GM23338 (cell line): Measurements from ENCODE around the gene ASB3.

Experiments
- CREB1 ChIP-seq: fragments of 250-450 bp; sonication (Bioruptor Pico); IDR thresholded peaks from 2 replicates; pipeline ENCODE4 v1.5.0; 2020; ENCODE audit warnings: low read depth, mild to moderate bottlenecking, moderate library complexity
- CTCF ChIP-seq, 2 experiments: fragments of 200-600 bp in 1 of 2; sonication (generic) in 1 of 2; conservative IDR thresholded peaks; 2 replicates each; pipeline versions ENCODE4 v1.5.1 to v1.6.1; 2016 to 2017; ENCODE audit warnings: antibody characterized with exemption in 2 of 2, low read depth in 2 of 2, mild to moderate bottlenecking in 2 of 2, moderate library complexity in 1 of 2
- EZH2 ChIP-seq: fragments of 200-600 bp; sonication (generic); IDR thresholded peaks from one replicate; pipeline ENCODE4 v1.8.0; 2017; ENCODE audit warnings: antibody characterized with exemption, mild to moderate bottlenecking, low read depth; ENCODE audit not compliant: unreplicated experiment
- EZH2phosphoT487 ChIP-seq: fragments of 200-600 bp; sonication (generic); IDR thresholded peaks from one replicate; pipeline ENCODE4 v1.8.1; 2018; ENCODE audit warnings: antibody characterized with exemption; ENCODE audit not compliant: unreplicated experiment
- JUNB ChIP-seq: IDR thresholded peaks from one replicate; pipeline ENCODE4 v1.6.1; 2016; ENCODE audit warnings: antibody characterized with exemption; ENCODE audit not compliant: unreplicated experiment
- POLR2AphosphoS5 ChIP-seq: IDR thresholded peaks from 2 replicates; pipeline ENCODE4 v1.6.1; 2016; ENCODE audit warnings: antibody characterized with exemption, low read depth
- STAT1 ChIP-seq: IDR thresholded peaks from one replicate; pipeline ENCODE4 v1.6.1; 2016; ENCODE audit warnings: antibody characterized with exemption; ENCODE audit not compliant: unreplicated experiment
- TF ChIP-seq, protein P1 (sequence below): IDR thresholded peaks from one replicate; pipeline ENCODE4 v1.6.1; 2018; ENCODE audit warnings: antibody characterized with exemption; ENCODE audit not compliant: unreplicated experiment

GRCh38 chr2:53820711-53821110 is 34.0 kb upstream of the ASB3 start:
- TF ChIP-seq CTCF (conservative IDR thresholded peaks at IDR 0.05; ENCODE audit: low read depth in 2 of 2) (no peak), EZH2 (no peak), CREB1 (CRISPR knock-in tag) (no peak), POLR2AphosphoS5 (no peak), JUNB (no peak), EZH2phosphoT487 (no peak), STAT1 (no peak)
- TF ChIP-seq, protein P1, sequence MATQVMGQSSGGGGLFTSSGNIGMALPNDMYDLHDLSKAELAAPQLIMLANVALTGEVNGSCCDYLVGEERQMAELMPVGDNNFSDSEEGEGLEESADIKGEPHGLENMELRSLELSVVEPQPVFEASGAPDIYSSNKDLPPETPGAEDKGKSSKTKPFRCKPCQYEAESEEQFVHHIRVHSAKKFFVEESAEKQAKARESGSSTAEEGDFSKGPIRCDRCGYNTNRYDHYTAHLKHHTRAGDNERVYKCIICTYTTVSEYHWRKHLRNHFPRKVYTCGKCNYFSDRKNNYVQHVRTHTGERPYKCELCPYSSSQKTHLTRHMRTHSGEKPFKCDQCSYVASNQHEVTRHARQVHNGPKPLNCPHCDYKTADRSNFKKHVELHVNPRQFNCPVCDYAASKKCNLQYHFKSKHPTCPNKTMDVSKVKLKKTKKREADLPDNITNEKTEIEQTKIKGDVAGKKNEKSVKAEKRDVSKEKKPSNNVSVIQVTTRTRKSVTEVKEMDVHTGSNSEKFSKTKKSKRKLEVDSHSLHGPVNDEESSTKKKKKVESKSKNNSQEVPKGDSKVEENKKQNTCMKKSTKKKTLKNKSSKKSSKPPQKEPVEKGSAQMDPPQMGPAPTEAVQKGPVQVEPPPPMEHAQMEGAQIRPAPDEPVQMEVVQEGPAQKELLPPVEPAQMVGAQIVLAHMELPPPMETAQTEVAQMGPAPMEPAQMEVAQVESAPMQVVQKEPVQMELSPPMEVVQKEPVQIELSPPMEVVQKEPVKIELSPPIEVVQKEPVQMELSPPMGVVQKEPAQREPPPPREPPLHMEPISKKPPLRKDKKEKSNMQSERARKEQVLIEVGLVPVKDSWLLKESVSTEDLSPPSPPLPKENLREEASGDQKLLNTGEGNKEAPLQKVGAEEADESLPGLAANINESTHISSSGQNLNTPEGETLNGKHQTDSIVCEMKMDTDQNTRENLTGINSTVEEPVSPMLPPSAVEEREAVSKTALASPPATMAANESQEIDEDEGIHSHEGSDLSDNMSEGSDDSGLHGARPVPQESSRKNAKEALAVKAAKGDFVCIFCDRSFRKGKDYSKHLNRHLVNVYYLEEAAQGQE: no peak
